Heart left ventricle (tissue), 13 donors: ENCODE measurements around the gene ZCCHC7.

Experiments
- POLR2A ChIP-seq, 2 donors: fragments of 450-650 bp; IDR thresholded peaks; one replicate each; pipeline ENCODE4 v1.6.1; 2017; ENCODE audit warnings: antibody characterized with exemption in 2 of 2, mild to moderate bottlenecking in 2 of 2, moderate library complexity in 2 of 2
- TF ChIP-seq, protein P1 (sequence below), 12 donors: fragments of 200-600 bp; sonication (generic) in 4 of 12; IDR thresholded peaks; one replicate each; pipeline versions ENCODE4 v1.5.0 to v1.8.0; 2018 to 2022; ENCODE audit warnings: antibody characterized with exemption in 12 of 12, mild to moderate bottlenecking in 5 of 12
- donor health status: ischemic (EF 13 %, LVEDD 7.1; RV severe dilation, severe dysfunction).
- donor health status: DM: no; HTN: yes; CAD: no.
- donor health status: DM: no; HTN: no; CAD: no.
- donor health status: ischemic (EF 25% LVEDD 6.9; RV normal size, moderate dysfunction).
- donor health status: ischemic (EF 25% LVEDD 5.7; RV mildly dilated, moderate dysfunction).
- donor health status: ischemic (EF 35%, LVEDD 5.7; RV mildly dilated, moderate dysfunction).
- donor health status: nonischemic (EF 11% LVEDD 7.7; RV severe dilation, severe dysfunction).
- donor health status: DM: yes; HTN: yes; CAD: no.
- donor health status: PGD.
- donor health status: ischemic (EF 29% LVEDD 5.4; RV normal size, mild dysfunction).
- donor health status: nonischemic (EF 23%, LVEDD 6.1; RV moderate dilation, normal function).

DNA sequence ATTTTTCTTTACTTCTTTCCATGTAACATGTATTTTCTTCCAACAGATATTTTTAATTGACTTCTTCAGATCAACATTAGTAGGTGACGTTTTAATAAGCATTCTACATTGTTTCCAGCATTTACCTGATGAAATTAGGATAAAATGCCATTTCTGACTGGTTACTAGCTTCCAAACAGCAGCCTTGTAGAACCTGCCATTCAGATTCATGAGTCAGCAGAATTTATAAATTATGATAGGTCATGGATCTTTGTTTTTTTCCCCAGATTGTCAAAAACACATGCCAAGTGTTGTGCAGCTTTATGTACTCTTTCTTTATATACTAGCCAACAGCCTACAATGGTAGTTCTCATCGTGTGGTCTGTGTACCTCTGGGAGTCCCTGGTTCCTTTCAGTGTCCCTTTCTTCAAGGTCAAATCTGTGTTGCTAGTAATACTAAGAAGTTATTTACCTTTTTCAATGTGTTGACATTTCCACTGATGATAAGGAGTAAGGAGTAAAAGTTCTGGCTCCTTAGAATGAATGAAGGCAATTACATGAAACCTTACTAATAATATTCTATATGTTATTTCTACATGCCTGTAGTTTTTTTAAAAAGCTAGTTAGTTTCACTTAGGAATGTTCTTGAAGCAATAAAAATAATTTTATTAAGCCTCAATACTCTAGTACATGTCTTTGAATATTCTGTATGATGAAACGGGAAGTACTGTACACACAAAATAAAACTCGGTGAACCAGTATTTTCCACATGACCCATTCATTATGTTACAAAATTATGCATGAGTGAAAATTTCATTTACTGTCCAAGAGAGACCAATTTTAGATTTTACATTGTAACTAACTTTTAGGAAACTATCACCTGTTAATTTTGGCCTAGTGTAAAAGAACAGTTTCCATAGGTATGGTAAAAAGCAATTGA is 135.8 kb downstream of the ZCCHC7 start:
- TF ChIP-seq, protein P1, sequence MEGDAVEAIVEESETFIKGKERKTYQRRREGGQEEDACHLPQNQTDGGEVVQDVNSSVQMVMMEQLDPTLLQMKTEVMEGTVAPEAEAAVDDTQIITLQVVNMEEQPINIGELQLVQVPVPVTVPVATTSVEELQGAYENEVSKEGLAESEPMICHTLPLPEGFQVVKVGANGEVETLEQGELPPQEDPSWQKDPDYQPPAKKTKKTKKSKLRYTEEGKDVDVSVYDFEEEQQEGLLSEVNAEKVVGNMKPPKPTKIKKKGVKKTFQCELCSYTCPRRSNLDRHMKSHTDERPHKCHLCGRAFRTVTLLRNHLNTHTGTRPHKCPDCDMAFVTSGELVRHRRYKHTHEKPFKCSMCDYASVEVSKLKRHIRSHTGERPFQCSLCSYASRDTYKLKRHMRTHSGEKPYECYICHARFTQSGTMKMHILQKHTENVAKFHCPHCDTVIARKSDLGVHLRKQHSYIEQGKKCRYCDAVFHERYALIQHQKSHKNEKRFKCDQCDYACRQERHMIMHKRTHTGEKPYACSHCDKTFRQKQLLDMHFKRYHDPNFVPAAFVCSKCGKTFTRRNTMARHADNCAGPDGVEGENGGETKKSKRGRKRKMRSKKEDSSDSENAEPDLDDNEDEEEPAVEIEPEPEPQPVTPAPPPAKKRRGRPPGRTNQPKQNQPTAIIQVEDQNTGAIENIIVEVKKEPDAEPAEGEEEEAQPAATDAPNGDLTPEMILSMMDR (IDR thresholded peaks at IDR 0.05) = no peak
- no peak for TF ChIP-seq POLR2A (IDR thresholded peaks at IDR 0.05)
